Neuronal stem cell (in vitro differentiated cells): ENCODE data around the gene CDH13.

Source experiments
- DNase-seq: peaks from one replicate; pipeline ENCODE4 v3.0.0-alpha.2; 2013; ENCODE audit warnings: low spot score
- H2AFZ ChIP-seq: one replicate; pipeline ENCODE4 v1.6.1; 2013; ENCODE audit warnings: mild to moderate bottlenecking, low read length, inconsistent platforms
- H2AK5ac ChIP-seq: 2 replicates; pipeline ENCODE4 v1.6.1; 2013; ENCODE audit warnings: low read depth, mild to moderate bottlenecking, inconsistent platforms, low read length, moderate library complexity, mixed read lengths
- H2BK120ac ChIP-seq: 2 replicates; pipeline ENCODE4 v1.6.1; 2013; ENCODE audit warnings: low read depth, mild to moderate bottlenecking, inconsistent platforms, low read length, moderate library complexity, mixed read lengths
- H2BK12ac ChIP-seq: one replicate; pipeline ENCODE4 v1.6.1; 2013; ENCODE audit warnings: low read length, inconsistent platforms
- H2BK15ac ChIP-seq: 2 replicates; pipeline ENCODE4 v1.6.1; 2013; ENCODE audit warnings: mild to moderate bottlenecking, low read length, inconsistent platforms, mixed read lengths
- H2BK5ac ChIP-seq: one replicate; pipeline ENCODE4 v1.6.1; 2013; ENCODE audit warnings: inconsistent platforms, mild to moderate bottlenecking, low read length, moderate library complexity
- H3K14ac ChIP-seq: one replicate; pipeline ENCODE4 v1.6.1; 2013; ENCODE audit warnings: low read length, inconsistent platforms
- H3K18ac ChIP-seq: 2 replicates; pipeline ENCODE4 v1.6.1; 2013; ENCODE audit warnings: low read length, inconsistent platforms
- H3K23ac ChIP-seq: 2 replicates; pipeline ENCODE4 v1.6.1; 2013; ENCODE audit warnings: low read depth, mild to moderate bottlenecking, mixed read lengths, low read length, inconsistent platforms; ENCODE audit not compliant: poor library complexity
- H3K27ac ChIP-seq: replicated peaks from 3 replicates; pipeline ENCODE4 v1.5.1; 2013; ENCODE audit warnings: low read length, inconsistent platforms
- H3K27me3 ChIP-seq, 3 experiments: 2 replicates each; pipeline ENCODE4 v1.6.1; 2013; ENCODE audit warnings: low read length in 3 of 3, mild to moderate bottlenecking in 2 of 3, inconsistent platforms in 1 of 3, low read depth in 1 of 3, mixed read lengths in 1 of 3, moderate library complexity in 1 of 3; ENCODE audit not compliant: control insufficient read depth in 3 of 3, insufficient read depth in 3 of 3
- H3K36me3 ChIP-seq, 2 donors: replicated peaks in 1 of 2; 2 replicates each; pipeline ENCODE4 v1.6.1; 2013; ENCODE audit warnings: low read length in 2 of 2; ENCODE audit not compliant: control insufficient read depth in 2 of 2, insufficient read depth in 2 of 2
- H3K4ac ChIP-seq: 2 replicates; pipeline ENCODE4 v1.6.1; 2013; ENCODE audit warnings: inconsistent platforms, mild to moderate bottlenecking, low read length, moderate library complexity
- H3K4me1 ChIP-seq, 2 donors: 1 replicate in 1 of 2; 2 replicates in 1 of 2; pipeline ENCODE4 v1.6.1; 2013; ENCODE audit warnings: low read length in 2 of 2, low read depth in 1 of 2; ENCODE audit not compliant: control insufficient read depth in 2 of 2, insufficient read depth in 1 of 2
- H3K4me2 ChIP-seq: one replicate; pipeline ENCODE4 v1.6.1; 2013; ENCODE audit warnings: mild to moderate bottlenecking, low read length, inconsistent platforms; ENCODE audit not compliant: insufficient read depth, poor library complexity, severe bottlenecking
- H3K4me3 ChIP-seq, 2 donors: 2 replicates each; pipeline ENCODE4 v1.5.1; 2013; ENCODE audit warnings: low read length in 2 of 2, mild to moderate bottlenecking in 2 of 2, inconsistent platforms in 1 of 2, moderate library complexity in 1 of 2
- H3K79me1 ChIP-seq: one replicate; pipeline ENCODE4 v1.6.1; 2013; ENCODE audit warnings: low read depth, mild to moderate bottlenecking, inconsistent platforms, low read length, moderate library complexity
- H3K9ac ChIP-seq: one replicate; pipeline ENCODE4 v1.6.1; 2013; ENCODE audit warnings: mild to moderate bottlenecking, low read depth, low read length, inconsistent platforms; ENCODE audit not compliant: poor library complexity
- H3K9me3 ChIP-seq, 2 donors: replicated peaks in 1 of 2; 2 replicates each; pipeline versions ENCODE3 to v1.6.1; 2013; ENCODE audit warnings: low read length in 2 of 2, mild to moderate bottlenecking in 2 of 2, inconsistent platforms in 1 of 2, low read depth in 1 of 2, mixed read lengths in 1 of 2, moderate library complexity in 1 of 2; ENCODE audit not compliant: control insufficient read depth in 2 of 2, insufficient read depth in 1 of 2
- H4K8ac ChIP-seq: one replicate; pipeline ENCODE4 v1.6.1; 2013; ENCODE audit warnings: low read depth, mild to moderate bottlenecking, inconsistent platforms, low read length, moderate library complexity
- H4K91ac ChIP-seq: one replicate; pipeline ENCODE4 v1.6.1; 2013; ENCODE audit warnings: low read length, low read depth, mild to moderate bottlenecking, inconsistent platforms; ENCODE audit not compliant: poor library complexity
- WGBS, 2 donors: extraction: QIAGEN DNeasy Blood & Tissue Kit; methylation state at CpG; one replicate each; pipeline ENCODE4 v1.1.7; 2013; ENCODE audit warnings: missing lambda C conversion rate in 2 of 2, mixed read lengths in 1 of 2; ENCODE audit not compliant: insufficient read length in 2 of 2, insufficient replicate concordance in 1 of 2; ENCODE audit errors: extremely low coverage in 2 of 2; 5-methylcytosine and 5-hydroxymethylcytosine counted together

The CDH13 gene

DNA sequence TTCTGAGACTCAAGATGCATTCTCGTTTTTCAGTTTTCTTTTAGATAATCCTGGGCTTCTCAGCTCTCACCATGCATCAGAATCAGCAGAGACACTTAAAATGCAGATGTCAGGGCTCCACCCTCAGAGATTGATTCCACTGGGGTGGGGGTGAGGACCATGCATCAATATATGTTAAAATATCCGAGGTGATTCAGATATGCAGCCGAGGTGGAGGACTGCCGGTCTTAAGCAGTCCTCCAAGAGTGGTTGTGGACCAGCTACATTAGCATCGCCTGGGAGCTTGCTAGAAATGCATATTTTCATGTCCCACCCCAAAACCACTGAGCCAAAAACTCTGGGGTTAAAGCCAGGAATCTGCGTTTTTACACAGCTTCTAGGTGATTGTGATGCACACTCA lies 501.3 kb downstream of the CDH13 start:
- no peak overlapping the region for H3K4ac ChIP-seq
- no peak overlapping the region for H4K8ac ChIP-seq
- H3K4me2 ChIP-seq: no peak overlapping the region
- no peaks in the 10 kb centered on the region for H3K27me3 ChIP-seq
- peaks cover 0 to 1% of the 10 kb centered on the region in 2 donors for H3K9me3 ChIP-seq
- no peak overlapping the region for H2BK120ac ChIP-seq
- H2BK12ac ChIP-seq: no peak overlapping the region
- no peak overlapping the region for H3K14ac ChIP-seq
- no peaks in the 10 kb centered on the region for H3K79me1 ChIP-seq
- no peak overlapping the region for H3K4me3 ChIP-seq
- no peak overlapping the region for H3K9ac ChIP-seq
- no CpG with 5 or more reads among the region's 6 CpGs for WGBS, 2 donors
- H3K4me1 ChIP-seq: peaks cover 0 to 1% of the 10 kb centered on the region in 2 donors
- no peak overlapping the region for H3K23ac ChIP-seq
- no peak overlapping the region for H2AK5ac ChIP-seq
- no peak overlapping the region for H3K18ac ChIP-seq
- DNase-seq: no peak
- no peak overlapping the region for H3K27ac ChIP-seq
- H2AFZ ChIP-seq: no peak overlapping the region
- no peak overlapping the region for H2BK15ac ChIP-seq
- no peak overlapping the region for H4K91ac ChIP-seq
- no peak overlapping the region for H2BK5ac ChIP-seq
- peaks cover 0 to 1% of the 10 kb centered on the region in 2 donors for H3K36me3 ChIP-seq

- Histone ChIP-seq H2AK5ac (no peak overlapping the region), H2BK120ac (no peak overlapping the region), H3K79me1 (no peaks in the 10 kb centered on the region), H3K4ac (no peak overlapping the region), H2BK15ac (no peak overlapping the region), H3K27ac (no peak overlapping the region), H3K18ac (no peak overlapping the region), H3K27me3 (no peaks in the 10 kb centered on the region), H4K8ac (no peak overlapping the region), H3K9me3 (peaks cover 0 to 1% of the 10 kb centered on the region in 2 donors), H3K4me1 (peaks cover 0 to 1% of the 10 kb centered on the region in 2 donors), H3K4me3 (no peak overlapping the region), H2BK12ac (no peak overlapping the region), H4K91ac (no peak overlapping the region), H2AFZ (no peak overlapping the region), H3K4me2 (no peak overlapping the region), H3K14ac (no peak overlapping the region), H3K23ac (no peak overlapping the region), H2BK5ac (no peak overlapping the region), H3K36me3 (peaks cover 0 to 1% of the 10 kb centered on the region in 2 donors), H3K9ac (no peak overlapping the region)
- WGBS, 2 donors: no CpG with 5 or more reads among the region's 3 CpGs
- no peak for DNase-seq
Measured at GRCh38 chr16:83130039-83130438, 503.3 kb downstream of the CDH13 start.

DNA sequence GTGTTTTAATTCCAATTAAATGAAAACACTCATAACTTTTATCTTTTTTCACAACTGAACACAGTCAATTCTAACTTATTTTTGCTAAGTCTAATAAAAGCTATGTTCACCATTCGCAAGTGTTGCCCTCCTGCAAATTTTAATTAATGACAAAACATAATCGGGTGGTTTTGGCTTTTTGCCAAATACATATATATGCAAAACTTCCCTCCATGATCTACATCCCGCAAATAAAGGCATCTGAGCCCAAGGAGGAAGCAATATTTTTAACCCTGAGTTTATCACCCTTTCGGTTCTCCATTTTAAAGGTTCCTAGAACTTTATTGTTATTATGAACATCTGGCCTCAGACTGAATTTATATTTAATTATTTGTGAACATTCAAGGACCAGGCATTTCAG lies 507.9 kb downstream of the CDH13 start:
- no peak overlapping the region for H3K4me3 ChIP-seq
- H3K27ac ChIP-seq: no peak overlapping the region
- H3K18ac ChIP-seq: no peak overlapping the region
- no peak overlapping the region for H3K14ac ChIP-seq
- no CpG with 5 or more reads among the region's 4 CpGs for WGBS, 2 donors
- H2BK15ac ChIP-seq: no peak overlapping the region
- no peak overlapping the region for H2BK5ac ChIP-seq
- peaks cover 2 to 8% of the 10 kb centered on the region in 2 donors for H3K4me1 ChIP-seq
- DNase-seq: no peak
- H3K9me3 ChIP-seq: no peaks in the 10 kb centered on the region
- no peak overlapping the region for H3K9ac ChIP-seq
- H3K4ac ChIP-seq: no peak overlapping the region
- H2BK120ac ChIP-seq: no peak overlapping the region
- no peak overlapping the region for H2BK12ac ChIP-seq
- H4K8ac ChIP-seq: no peak overlapping the region
- no peak overlapping the region for H2AK5ac ChIP-seq
- no peak overlapping the region for H3K23ac ChIP-seq
- H2AFZ ChIP-seq: no peak overlapping the region
- H3K4me2 ChIP-seq: no peak overlapping the region
- no peaks in the 10 kb centered on the region for H3K79me1 ChIP-seq
- no peak overlapping the region for H4K91ac ChIP-seq
- H3K36me3 ChIP-seq: no peaks in the 10 kb centered on the region
- H3K27me3 ChIP-seq: peaks cover 0 to 18% (median 0%) of the 10 kb centered on the region in 3 experiments

- Histone ChIP-seq H3K27ac (no peak overlapping the region), H3K18ac (no peak overlapping the region), H4K91ac (no peak overlapping the region), H3K4ac (no peak overlapping the region), H3K27me3 (peaks cover 0 to 18% (median 0%) of the 10 kb centered on the region in 3 experiments), H3K9ac (no peak overlapping the region), H2AFZ (no peak overlapping the region), H2BK120ac (no peak overlapping the region), H3K14ac (no peak overlapping the region), H4K8ac (no peak overlapping the region), H3K9me3 (no peaks in the 10 kb centered on the region), H2AK5ac (no peak overlapping the region), H3K4me1 (peaks cover 2 to 7% of the 10 kb centered on the region in 2 donors), H2BK15ac (no peak overlapping the region), H3K79me1 (no peaks in the 10 kb centered on the region), H3K23ac (no peak overlapping the region), H3K4me3 (no peak overlapping the region), H3K36me3 (no peaks in the 10 kb centered on the region), H3K4me2 (no peak overlapping the region), H2BK12ac (no peak overlapping the region), H2BK5ac (no peak overlapping the region)
- no CpG with 5 or more reads among the region's 9 CpGs for WGBS, 2 donors
- no peak for DNase-seq
Measured at GRCh38 chr16:83136419-83136818, 509.6 kb downstream of the CDH13 start.
